NT2/D1 (cell line): ENCODE measurements around the gene APOBEC3G.
"Not testable (repeated sequence)": the region's sequence is repeated elsewhere in the genome, so short reads cannot be mapped to it uniquely, and the experiment has no call there.

ENCODE experiments used
- DNase-seq: peaks from one replicate; pipeline ENCODE4 v3.0.0-alpha.2; 2011; ENCODE audit warnings: low read depth, low spot score
- H3K27me3 ChIP-seq: 2 replicates; pipeline ENCODE4 v1.6.0; 2011; ENCODE audit warnings: mild to moderate bottlenecking; ENCODE audit not compliant: insufficient read length, insufficient read depth
- H3K36me3 ChIP-seq: 2 replicates; pipeline ENCODE4 v1.6.1; 2011; ENCODE audit warnings: mild to moderate bottlenecking, low read length, mixed read lengths; ENCODE audit not compliant: insufficient read depth, insufficient read length
- H3K4me1 ChIP-seq: 2 replicates; pipeline ENCODE4 v1.5.1; 2011; ENCODE audit not compliant: insufficient read depth, insufficient read length
- H3K4me3 ChIP-seq: 2 replicates; pipeline ENCODE4 v1.5.1; 2011; ENCODE audit warnings: low read depth; ENCODE audit not compliant: insufficient read length
- H3K9ac ChIP-seq: 2 replicates; pipeline ENCODE4 v1.6.0; 2011; ENCODE audit warnings: low read depth; ENCODE audit not compliant: insufficient read length
- H3K9me3 ChIP-seq: 2 replicates; pipeline ENCODE4 v1.5.1; 2011; ENCODE audit warnings: mild to moderate bottlenecking, low read length; ENCODE audit not compliant: insufficient read depth
- SUZ12 ChIP-seq: IDR thresholded peaks from 2 replicates; pipeline ENCODE4 v1.6.1; 2011; ENCODE audit not compliant: insufficient read length, insufficient read depth; ENCODE audit errors: extremely low read depth
- YY1 ChIP-seq: IDR thresholded peaks from 2 replicates; pipeline ENCODE4 v1.6.1; 2011; ENCODE audit not compliant: insufficient read length, insufficient read depth
- ZNF274 ChIP-seq: IDR thresholded peaks from 2 replicates; pipeline ENCODE4 v1.6.1; 2011; ENCODE audit warnings: mild to moderate bottlenecking, low read depth, low read length

APOBEC3G gene

GRCh38 chr22:39039306-39040126 is 37.6 kb upstream of the APOBEC3G start:
- no peak overlapping the region for H3K4me3 ChIP-seq
- DNase-seq: no peak
- H3K9me3 ChIP-seq: no peaks in the 10 kb centered on the region
- peaks cover 4% of the 10 kb centered on the region for H3K4me1 ChIP-seq
- no peak for TF ChIP-seq YY1
- TF ChIP-seq ZNF274: no peak
- TF ChIP-seq SUZ12: no peak
- peaks cover 2% of the 10 kb centered on the region for H3K36me3 ChIP-seq
- peaks cover 4% of the 10 kb centered on the region for H3K27me3 ChIP-seq
- no peak overlapping the region for H3K9ac ChIP-seq

- not testable (repeated sequence) for H3K27me3 ChIP-seq, DNase-seq, H3K4me3 ChIP-seq, H3K4me1 ChIP-seq, H3K9ac ChIP-seq, H3K36me3 ChIP-seq, H3K9me3 ChIP-seq
These were observed 36.9 kb upstream of the APOBEC3G start for GRCh38 chr22:39040155-39040537.

GRCh38 chr22:39040538-39041296 is 36.4 kb upstream of the APOBEC3G start, which contains the start of gene APOBEC3F:
TSS of gene APOBEC3F (plus strand) at chr22:39040864. CDS start at chr22:39040961, 97 bp downstream.
- not testable (repeated sequence) for H3K4me1 ChIP-seq, H3K27me3 ChIP-seq, H3K36me3 ChIP-seq, H3K9me3 ChIP-seq, DNase-seq
- Histone ChIP-seq H3K4me3 (peak within 1 kb of the TSS; percentile 22), H3K9ac (peak within 1 kb of the TSS; percentile 50)

- H3K4me1 ChIP-seq: peaks cover 2% of the 10 kb centered on the region
- no peak overlapping the region for H3K4me3 ChIP-seq
- DNase-seq: no peak
- H3K9me3 ChIP-seq: no peaks in the 10 kb centered on the region
- H3K9ac ChIP-seq: peak overlapping the region; percentile 42
- TF ChIP-seq ZNF274: no peak
- TF ChIP-seq SUZ12: no peak
- TF ChIP-seq YY1: no peak
- H3K27me3 ChIP-seq: no peaks in the 10 kb centered on the region
- peaks cover 2% of the 10 kb centered on the region for H3K36me3 ChIP-seq
These were observed 35.2 kb upstream of the APOBEC3G start for GRCh38 chr22:39041908-39042307.

GRCh38 chr22:39043063-39043462 is 34.0 kb upstream of the APOBEC3G start:
- not testable (repeated sequence) for DNase-seq, H3K9me3 ChIP-seq, H3K9ac ChIP-seq, H3K27me3 ChIP-seq, H3K4me3 ChIP-seq, H3K36me3 ChIP-seq, H3K4me1 ChIP-seq

- H3K9me3 ChIP-seq, H3K9ac ChIP-seq, DNase-seq, H3K4me3 ChIP-seq, H3K27me3 ChIP-seq, H3K36me3 ChIP-seq, H3K4me1 ChIP-seq: not testable (repeated sequence)
These were observed 31.9 kb upstream of the APOBEC3G start for GRCh38 chr22:39045136-39045535.

- not testable (repeated sequence) for H3K36me3 ChIP-seq, H3K9ac ChIP-seq, H3K9me3 ChIP-seq, DNase-seq, H3K27me3 ChIP-seq, H3K4me3 ChIP-seq, H3K4me1 ChIP-seq
These were observed 27.6 kb upstream of the APOBEC3G start for GRCh38 chr22:39049486-39049885.

- H3K4me1 ChIP-seq, H3K27me3 ChIP-seq, H3K9ac ChIP-seq, H3K36me3 ChIP-seq, H3K4me3 ChIP-seq, DNase-seq, H3K9me3 ChIP-seq: not testable (repeated sequence)
These were observed 25.1 kb upstream of the APOBEC3G start for GRCh38 chr22:39051844-39052495.
